Measurements from ENCODE around the gene ASB4. TPM values are rescaled to one million over a fixed set of nuclear protein-coding genes. Genes with fewer than 3 reads are reported as not detected.

Gene ASB4
- total and polyA plus RNA-seq, 2 donors (not counting 3 experiments of a cell fraction or from before 2014, with no cell fraction given) = not detected

DNA sequence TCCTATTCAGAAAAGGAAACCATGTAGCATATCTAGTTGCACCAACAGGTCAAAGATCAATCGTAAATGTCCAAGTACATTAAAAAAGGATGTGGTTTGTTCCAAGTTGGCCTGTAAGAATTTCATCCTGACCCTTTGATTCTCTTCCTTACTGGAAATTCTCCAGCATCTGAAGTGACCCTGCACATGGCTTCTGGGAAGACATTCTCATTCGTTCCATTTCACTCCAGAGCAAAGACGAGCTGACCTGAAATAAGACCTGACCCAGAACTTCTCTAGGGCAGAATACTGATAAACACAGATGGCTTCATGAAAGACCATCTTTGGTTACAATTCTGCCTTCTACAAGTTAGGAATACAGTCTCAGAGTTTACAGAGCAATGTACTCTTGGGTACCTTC is 39.8 kb downstream of the ASB4 start:
- FAIRE-seq (peak; percentile 12), DNase-seq (ENCODE audit: low read depth, low spot score) (peak; percentile 9)
- TF ChIP-seq JUN (IDR thresholded peaks at IDR 0.05; ENCODE audit: borderline replicate concordance, insufficient read depth, insufficient read length, low read depth) = no peak
- no peak for TF ChIP-seq POLR2AphosphoS5 (IDR thresholded peaks at IDR 0.05; ENCODE audit: insufficient read depth, low read depth, low read length)
- no peak for TF ChIP-seq POLR2A (IDR thresholded peaks at IDR 0.05; ENCODE audit: low read depth, low read length)
- no peak for TF ChIP-seq GATA2 (IDR thresholded peaks at IDR 0.05; ENCODE audit: insufficient read depth, insufficient read length, low read depth, low read length)
- no peak for TF ChIP-seq FOS (IDR thresholded peaks at IDR 0.05; ENCODE audit: borderline replicate concordance, insufficient read depth, low read length)
- TF ChIP-seq, protein P1, sequence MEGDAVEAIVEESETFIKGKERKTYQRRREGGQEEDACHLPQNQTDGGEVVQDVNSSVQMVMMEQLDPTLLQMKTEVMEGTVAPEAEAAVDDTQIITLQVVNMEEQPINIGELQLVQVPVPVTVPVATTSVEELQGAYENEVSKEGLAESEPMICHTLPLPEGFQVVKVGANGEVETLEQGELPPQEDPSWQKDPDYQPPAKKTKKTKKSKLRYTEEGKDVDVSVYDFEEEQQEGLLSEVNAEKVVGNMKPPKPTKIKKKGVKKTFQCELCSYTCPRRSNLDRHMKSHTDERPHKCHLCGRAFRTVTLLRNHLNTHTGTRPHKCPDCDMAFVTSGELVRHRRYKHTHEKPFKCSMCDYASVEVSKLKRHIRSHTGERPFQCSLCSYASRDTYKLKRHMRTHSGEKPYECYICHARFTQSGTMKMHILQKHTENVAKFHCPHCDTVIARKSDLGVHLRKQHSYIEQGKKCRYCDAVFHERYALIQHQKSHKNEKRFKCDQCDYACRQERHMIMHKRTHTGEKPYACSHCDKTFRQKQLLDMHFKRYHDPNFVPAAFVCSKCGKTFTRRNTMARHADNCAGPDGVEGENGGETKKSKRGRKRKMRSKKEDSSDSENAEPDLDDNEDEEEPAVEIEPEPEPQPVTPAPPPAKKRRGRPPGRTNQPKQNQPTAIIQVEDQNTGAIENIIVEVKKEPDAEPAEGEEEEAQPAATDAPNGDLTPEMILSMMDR (IDR thresholded peaks at IDR 0.05; ENCODE audit: extremely low read depth in 1 of 2, insufficient read depth in 1 of 2, low read depth in 1 of 2, low read length in 2 of 2) = no peak
- no peaks in the 10 kb centered on the region for H3K9me1 ChIP-seq (replicated peaks; ENCODE audit: control insufficient read depth, extremely low read depth, insufficient read depth, low read length)
- no peaks in the 10 kb centered on the region for H3K9me3 ChIP-seq (replicated peaks; ENCODE audit: control insufficient read depth, insufficient read depth, low read length)
- no peak overlapping the region for H2AFZ ChIP-seq (ENCODE audit: low read depth, low read length)
- no peaks in the 10 kb centered on the region for H3K79me2 ChIP-seq (ENCODE audit: control insufficient read depth, insufficient read depth, low read length)
- no peaks in the 10 kb centered on the region for H3K36me3 ChIP-seq (ENCODE audit: control insufficient read depth in 2 of 2, extremely low read depth in 1 of 2, insufficient read depth in 2 of 2, low read length in 2 of 2)
- H3K27ac ChIP-seq (ENCODE audit: insufficient read depth, low read depth, low read length) = no peak overlapping the region
- dilution Hi-C loops (cut with MboI; ENCODE audit: extremely low pct_ligation_motif_present, low sequenced_read_pairs) (no loop called here), intact Hi-C loops (cut with micrococcal nuclease) (loop anchor here (5.0 kb wide), 1 partner anchor 347 kb away; no protein-coding TSS in a partner anchor)
- no peak overlapping the region for H3K4me3 ChIP-seq (replicated peaks in 1 of 3; ENCODE audit: insufficient read depth in 1 of 3, low read depth in 1 of 3, low read length in 3 of 3)
- no peaks in the 10 kb centered on the region for H4K20me1 ChIP-seq (replicated peaks; ENCODE audit: control insufficient read depth, extremely low read depth, insufficient read depth, low read length)
- ChIA-PET POLR2A (no interaction called here), CTCF (interaction anchor here (1.3 to 27.9 kb wide), 6 partner anchors 9 to 164 kb away, joined by 3 to 917 read pairs (median 25); no protein-coding TSS in a partner anchor)
- H3K4me1 ChIP-seq (ENCODE audit: control insufficient read depth, extremely low read depth, insufficient read depth, low read length) = peaks cover 2% of the 10 kb centered on the region
- no TSS peak for BruUV-seq (replicated peaks)
- H3K4me2 ChIP-seq (ENCODE audit: insufficient read depth, low read length) = no peak overlapping the region
- H3K9ac ChIP-seq (replicated peaks; ENCODE audit: extremely low read depth, insufficient read depth, low read length) = no peak overlapping the region
- peaks cover 13 to 17% of the 10 kb centered on the region in 2 experiments for H3K27me3 ChIP-seq (ENCODE audit: control insufficient read depth in 2 of 2, insufficient read depth in 2 of 2, low read length in 2 of 2)

Measured in endothelial cell of umbilical vein (primary cell).